Common myeloid progenitor, CD34-positive (primary cell): Measurements from ENCODE around the gene PRKCZ. TPM values are rescaled to one million over a fixed set of nuclear protein-coding genes. Genes with fewer than 3 reads are reported as not detected.

Source experiments
- CTCF ChIA-PET: fragments of 350-600 bp; sonication (Branson Sonifier 250); formaldehyde crosslinking; loops from one replicate; lab custom pipeline; 2021; ENCODE audit warnings: antibody characterized with exemption; lab: Charles Lee
- POLR2A ChIA-PET: fragments of 350-600 bp; sonication (Branson Sonifier 250); formaldehyde crosslinking; loops from one replicate; lab custom pipeline; 2021; ENCODE audit warnings: antibody characterized with exemption; lab: Charles Lee
- DNase-seq, 3 donors: peaks; one replicate each; pipeline versions ENCODE4 v3.0.0 to v3.0.0-alpha.2; 2013
- H3K27ac ChIP-seq, 2 experiments: 1 replicate in 1 of 2; 2 replicates in 1 of 2; pipeline ENCODE4 v1.7.0; 2013; ENCODE audit warnings: inconsistent platforms in 2 of 2, low read length in 2 of 2, mild to moderate bottlenecking in 2 of 2, low read depth in 1 of 2, moderate library complexity in 1 of 2; ENCODE audit not compliant: severe bottlenecking in 2 of 2, insufficient read depth in 1 of 2, poor library complexity in 1 of 2
- H3K27me3 ChIP-seq, 5 experiments: replicated peaks in 2 of 5; 1 replicate in 3 of 5; 2 replicates in 2 of 5; pipeline versions ENCODE4 v1.6.1 to v1.7.0; 2013; ENCODE audit warnings: low read length in 4 of 5, mild to moderate bottlenecking in 2 of 5, moderate library complexity in 2 of 5, inconsistent platforms in 1 of 5; ENCODE audit not compliant: insufficient read depth in 5 of 5, control insufficient read depth in 4 of 5
- H3K36me3 ChIP-seq, 4 experiments: 1 replicate in 2 of 4; 2 replicates in 2 of 4; pipeline versions ENCODE4 v1.6.1 to v1.7.0; 2013; ENCODE audit warnings: low read length in 3 of 4, control low read depth in 1 of 4, mild to moderate bottlenecking in 1 of 4; ENCODE audit not compliant: control insufficient read depth in 4 of 4, insufficient read depth in 4 of 4
- H3K4me1 ChIP-seq, 4 experiments: 1 replicate in 3 of 4; 2 replicates in 1 of 4; pipeline versions ENCODE4 v1.6.1 to v1.7.1; 2013; ENCODE audit warnings: low read length in 3 of 4, mild to moderate bottlenecking in 3 of 4, control low read depth in 1 of 4, inconsistent platforms in 1 of 4, moderate library complexity in 1 of 4; ENCODE audit not compliant: control insufficient read depth in 4 of 4, insufficient read depth in 4 of 4; ENCODE audit errors: control extremely low read depth in 1 of 4
- H3K4me3 ChIP-seq, 7 experiments: 1 replicate in 4 of 7; 2 replicates in 3 of 7; pipeline versions ENCODE4 v1.5.1 to v1.7.0; 2013; ENCODE audit warnings: mild to moderate bottlenecking in 7 of 7, low read length in 6 of 7, moderate library complexity in 6 of 7, inconsistent platforms in 2 of 7, low read depth in 2 of 7, control low read depth in 1 of 7; ENCODE audit not compliant: insufficient read depth in 4 of 7, control insufficient read depth in 1 of 7; ENCODE audit errors: extremely low read depth in 1 of 7
- H3K9me3 ChIP-seq, 5 experiments: 1 replicate in 4 of 5; 2 replicates in 1 of 5; pipeline versions ENCODE4 v1.6.1 to v1.7.1; 2013; ENCODE audit warnings: low read length in 4 of 5, mild to moderate bottlenecking in 2 of 5, inconsistent platforms in 1 of 5, low read depth in 1 of 5, moderate library complexity in 1 of 5; ENCODE audit not compliant: control insufficient read depth in 4 of 5, insufficient read depth in 2 of 5; ENCODE audit errors: control extremely low read depth in 1 of 5
- WGBS: methylation state at CpG from one replicate; pipeline ENCODE4 v1.1.5; 2013; ENCODE audit not compliant: insufficient coverage; 5-methylcytosine and 5-hydroxymethylcytosine counted together
- polyA plus RNA-seq: library from polyadenylated mRNA; unstranded; fragments of 120-200 nt; gene quantifications from one replicate; pipeline ENCODE4 v1.2.1, GENCODE V29; 2013

Gene PRKCZ
- 13.0 TPM for polyA plus RNA-seq

DNA sequence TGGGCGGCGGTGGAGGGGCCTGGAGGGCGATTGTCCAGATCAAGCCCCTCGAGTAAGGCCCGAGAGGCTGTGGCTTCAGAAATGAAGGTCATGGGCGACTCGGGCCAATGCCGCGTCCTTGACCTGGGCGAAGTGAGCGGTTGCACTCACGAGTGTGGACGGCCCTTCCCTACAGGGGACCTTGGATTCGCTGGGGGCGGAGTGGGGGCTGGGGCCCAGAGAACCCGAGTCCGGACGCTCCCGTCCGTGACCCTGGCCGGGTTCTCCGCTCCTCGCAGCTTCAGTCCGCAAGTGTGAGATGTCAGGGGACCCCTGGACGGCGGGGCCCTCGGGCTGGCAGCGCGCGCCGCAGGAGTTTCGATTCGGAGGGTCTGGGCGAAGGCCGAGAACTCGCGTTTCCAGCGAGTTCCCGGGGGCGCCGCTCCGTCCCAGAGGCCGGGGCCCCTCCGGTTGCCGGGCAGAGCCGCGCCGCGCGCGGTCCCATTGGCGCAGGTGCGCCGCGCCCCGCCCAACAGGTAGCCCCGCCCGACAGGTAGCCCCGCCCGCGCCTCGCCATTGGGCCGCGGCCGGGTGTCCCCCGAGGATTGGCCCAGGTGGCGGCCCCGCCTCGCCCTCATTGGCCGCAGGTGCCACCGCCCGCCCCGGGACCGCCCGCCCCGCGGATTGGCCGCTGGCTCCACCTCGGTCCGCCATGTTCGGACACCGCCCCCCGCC, at the start of gene PRKCZ:
TSS of gene PRKCZ (plus strand) at position 694 of the 714 bp plus-strand sequence. CDS start 220 bp downstream, outside the sequence.
- peak; percentile 89 to 95 (median 93) for DNase-seq
- Histone ChIP-seq H3K9me3 (no peaks in the 10 kb centered on the region), H3K4me1 (peaks cover 0 to 27% (median 13%) of the 10 kb centered on the region in 4 experiments), H3K27me3 (peaks cover 0 to 33% (median 27%) of the 10 kb centered on the region in 5 experiments), H3K4me3 (peak within 1 kb of the TSS; percentile 56 to 86 (median 67)), H3K36me3 (no peaks in the 10 kb centered on the region), H3K27ac (peak within 1 kb of the TSS in 1 of 2 experiments; percentile 79)
- POLR2A ChIA-PET = interaction anchor here (0.6 kb wide), 1 partner anchor 1071 kb away, joined by 3 read pairs; no protein-coding TSS in a partner anchor
- CTCF ChIA-PET = interaction anchor here (0.7 to 1.6 kb wide), 2 partner anchors 89 to 107 kb away, joined by 3 to 5 read pairs; no protein-coding TSS in a partner anchor
- under 1% methylated on average over 77 of the region's 83 CpGs for WGBS

DNA sequence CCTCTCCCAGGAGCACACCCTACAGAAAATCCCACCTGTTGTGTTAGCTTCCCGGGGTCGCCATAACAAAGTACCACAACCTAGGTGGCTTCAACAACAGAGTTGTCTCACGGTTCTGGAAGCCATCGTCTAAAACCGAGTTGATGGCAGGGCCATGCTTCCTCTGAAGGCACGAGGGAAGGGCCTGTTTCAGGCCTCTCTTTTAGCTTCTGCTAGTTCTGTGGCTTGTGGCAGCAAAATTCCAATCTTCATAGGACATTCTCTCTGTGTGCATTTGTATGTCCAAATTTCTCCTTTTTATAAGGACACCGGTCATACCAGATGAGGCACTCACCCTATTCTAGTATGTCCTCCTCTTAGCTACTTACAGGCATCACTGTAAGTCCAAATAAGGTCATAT, 49.8 kb upstream of the PRKCZ start:
- ChIA-PET CTCF (interaction anchor here (1.3 to 2.3 kb wide), 2 partner anchors 44 to 46 kb away, joined by 3 to 9 read pairs; no protein-coding TSS in a partner anchor), POLR2A (interaction anchor here (0.6 kb wide), 1 partner anchor 23 kb away, joined by 3 read pairs; no protein-coding TSS in a partner anchor)
- H3K36me3 ChIP-seq = no peaks in the 10 kb centered on the region
- H3K4me3 ChIP-seq = no peak overlapping the region
- no peaks in the 10 kb centered on the region for H3K9me3 ChIP-seq
- no peak overlapping the region for H3K27ac ChIP-seq
- 83% methylated on average over 6 of the region's 7 CpGs for WGBS
- DNase-seq = no peak
- peaks cover 2 to 45% (median 22%) of the 10 kb centered on the region in 5 experiments for H3K27me3 ChIP-seq
- H3K4me1 ChIP-seq = peaks cover 0 to 16% (median 13%) of the 10 kb centered on the region in 4 experiments

DNA sequence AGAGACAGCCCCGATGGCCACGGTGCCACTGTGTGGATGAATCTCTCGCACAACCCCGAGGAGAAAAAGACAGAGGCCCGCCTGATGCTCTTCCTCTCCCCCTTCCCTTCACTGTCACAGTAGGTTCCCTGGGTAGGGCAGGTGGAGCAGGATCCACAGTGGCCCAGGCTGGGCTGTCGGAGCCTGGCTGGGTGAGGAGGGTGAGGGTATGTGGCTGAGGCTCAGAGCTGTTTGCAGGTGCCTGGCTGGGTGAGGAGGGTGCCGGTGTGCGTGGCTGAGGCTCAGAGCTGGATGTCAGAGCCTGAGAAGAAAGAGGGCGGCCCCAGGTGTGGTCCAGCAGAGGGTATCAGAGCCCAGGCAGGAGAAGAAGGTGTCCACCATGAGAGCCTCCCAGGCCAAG, 49.4 kb upstream of the PRKCZ start:
- H3K4me3 ChIP-seq = no peak overlapping the region
- DNase-seq = no peak
- H3K27me3 ChIP-seq = peaks cover 2 to 49% (median 22%) of the 10 kb centered on the region in 5 experiments
- no peak overlapping the region for H3K27ac ChIP-seq
- no peaks in the 10 kb centered on the region for H3K36me3 ChIP-seq
- 100% methylated on average over 9 of the region's 9 CpGs for WGBS
- CTCF ChIA-PET = interaction anchor here (1.3 to 2.3 kb wide), 2 partner anchors 44 to 45 kb away, joined by 3 to 9 read pairs; no protein-coding TSS in a partner anchor
- H3K4me1 ChIP-seq = peaks cover 0 to 15% (median 11%) of the 10 kb centered on the region in 4 experiments
- POLR2A ChIA-PET = interaction anchor here (0.6 kb wide), 1 partner anchor 24 kb away, joined by 3 read pairs; no protein-coding TSS in a partner anchor
- no peaks in the 10 kb centered on the region for H3K9me3 ChIP-seq

DNA sequence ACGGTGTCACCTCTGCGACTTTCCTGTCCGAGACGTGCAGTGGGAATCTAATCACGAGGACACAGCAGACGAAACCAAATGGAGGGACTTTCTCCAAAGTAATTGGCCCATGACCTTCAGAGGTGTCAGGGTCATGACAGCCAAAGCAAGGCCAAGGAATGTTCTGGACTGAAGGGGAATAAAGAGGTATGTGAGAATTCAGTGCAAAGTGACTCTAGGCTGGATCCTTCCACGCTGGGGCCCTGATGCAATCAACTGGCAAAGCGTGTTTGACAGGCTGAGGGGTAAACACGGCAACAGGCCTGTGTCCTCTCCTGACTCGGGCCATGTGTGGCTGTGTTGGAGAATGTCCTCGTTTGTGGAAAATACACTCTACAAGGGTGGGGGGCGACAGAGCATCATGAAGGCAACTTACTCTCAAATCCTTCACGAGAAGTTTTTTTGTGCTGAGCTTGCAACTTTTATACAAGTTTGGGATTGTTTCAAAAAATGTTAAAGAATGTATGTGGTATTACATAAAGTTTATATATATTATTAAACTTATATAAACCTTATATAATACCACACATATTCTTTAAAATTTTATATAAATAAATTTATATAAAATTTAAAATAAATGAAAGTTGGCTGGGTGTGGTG, 48.3 kb upstream of the PRKCZ start:
- Histone ChIP-seq H3K4me3 (no peak overlapping the region), H3K36me3 (no peaks in the 10 kb centered on the region), H3K4me1 (peaks cover 0 to 8% (median 4%) of the 10 kb centered on the region in 4 experiments), H3K9me3 (no peaks in the 10 kb centered on the region), H3K27ac (no peak overlapping the region), H3K27me3 (peaks cover 2 to 52% (median 22%) of the 10 kb centered on the region in 5 experiments)
- CTCF ChIA-PET = interaction anchor here (2.3 kb wide), 1 partner anchor 43 kb away, joined by 9 read pairs; no protein-coding TSS in a partner anchor
- WGBS = 97% methylated on average over 10 of the region's 13 CpGs
- POLR2A ChIA-PET = no interaction called here
- no peak for DNase-seq

DNA sequence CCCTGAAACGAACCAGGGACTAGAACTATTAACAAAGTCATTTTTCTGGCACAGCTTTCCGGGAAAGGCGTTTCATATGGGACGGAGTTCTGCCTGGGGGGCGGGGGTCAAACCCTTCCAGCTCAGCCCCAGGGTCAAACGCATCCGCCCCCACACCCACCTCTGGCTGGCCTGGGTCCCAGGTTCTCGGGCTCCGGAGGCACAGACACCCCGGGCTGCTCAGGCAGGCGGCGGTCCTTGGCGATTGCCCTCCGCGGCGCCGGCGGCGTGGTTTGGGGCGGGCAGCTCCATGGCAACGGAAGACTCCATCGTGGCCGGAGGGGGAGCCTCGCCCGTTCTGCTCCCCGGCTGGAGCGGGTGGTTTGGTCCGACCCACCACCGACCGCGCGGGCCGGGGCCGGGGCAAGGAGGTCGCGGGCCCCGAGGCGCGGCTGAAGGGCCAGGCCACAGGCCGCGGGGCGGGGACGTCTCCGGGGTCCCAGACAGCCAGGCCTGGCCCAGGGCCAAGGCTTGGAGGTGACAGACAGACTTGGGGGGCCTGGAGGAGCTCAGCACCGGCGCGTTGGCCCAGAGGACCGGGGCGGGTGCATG, 46.6 kb upstream of the PRKCZ start, which contains the start of gene CFAP74:
TSS of gene CFAP74 (minus strand) at position 246 of the 591 bp plus-strand sequence. CDS start 12,830 bp downstream, outside the sequence.
- ChIA-PET POLR2A (no interaction called here), CTCF (interaction anchor here (0.8 to 2.0 kb wide), 4 partner anchors 40 to 59 kb away, joined by 3 to 4 read pairs (median 4); no protein-coding TSS in a partner anchor)
- Histone ChIP-seq H3K27ac (no peak within 1 kb of the TSS), H3K27me3 (peaks cover 2 to 58% (median 25%) of the 10 kb centered on the region in 5 experiments), H3K4me1 (peaks cover 0 to 8% (median 4%) of the 10 kb centered on the region in 4 experiments), H3K9me3 (no peaks in the 10 kb centered on the region), H3K4me3 (peak within 1 kb of the TSS in 3 of 7 experiments; percentile 10 to 26 (median 23)), H3K36me3 (no peaks in the 10 kb centered on the region)
- WGBS = 4% methylated on average over 38 of the region's 49 CpGs
- DNase-seq = peak; percentile 68 to 79 (median 79)

DNA sequence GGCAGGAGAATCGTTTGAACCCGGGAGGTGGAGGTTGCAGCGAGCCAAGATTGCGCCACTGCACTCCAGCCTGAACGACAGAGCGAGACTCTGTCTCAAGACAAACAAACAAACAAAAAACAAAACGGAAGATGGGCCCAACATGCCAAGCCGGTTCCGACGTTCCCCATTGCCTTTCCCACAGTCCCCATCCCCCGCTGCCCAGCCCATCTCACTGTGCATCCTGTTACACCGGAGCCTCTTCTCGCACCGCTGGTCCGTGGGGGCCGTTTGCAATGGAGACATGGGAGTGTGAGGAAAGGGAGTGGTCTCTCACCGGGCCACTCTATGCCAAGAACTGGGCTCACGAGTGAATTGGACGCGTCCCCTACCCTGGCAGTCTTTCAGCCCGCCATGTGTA, 45.4 kb upstream of the PRKCZ start:
- Histone ChIP-seq H3K9me3 (no peaks in the 10 kb centered on the region), H3K36me3 (no peaks in the 10 kb centered on the region), H3K27ac (no peak overlapping the region), H3K4me1 (peaks cover 0 to 8% (median 4%) of the 10 kb centered on the region in 4 experiments), H3K4me3 (no peak overlapping the region), H3K27me3 (peaks cover 2 to 59% (median 28%) of the 10 kb centered on the region in 5 experiments)
- ChIA-PET POLR2A (no interaction called here), CTCF (interaction anchor here (0.8 to 1.6 kb wide), 2 partner anchors 44 to 60 kb away, joined by 3 read pairs; no protein-coding TSS in a partner anchor)
- no peak for DNase-seq
- 81% methylated on average over 16 of the region's 21 CpGs for WGBS
